NCI-H1694 (cell line): ENCODE measurements around the gene TUT4.

Experiments
- DNase-seq: peaks from one replicate; lab custom pipeline; 2025; lab: John Stamatoyannopoulos, UW

TUT4 gene

DNA sequence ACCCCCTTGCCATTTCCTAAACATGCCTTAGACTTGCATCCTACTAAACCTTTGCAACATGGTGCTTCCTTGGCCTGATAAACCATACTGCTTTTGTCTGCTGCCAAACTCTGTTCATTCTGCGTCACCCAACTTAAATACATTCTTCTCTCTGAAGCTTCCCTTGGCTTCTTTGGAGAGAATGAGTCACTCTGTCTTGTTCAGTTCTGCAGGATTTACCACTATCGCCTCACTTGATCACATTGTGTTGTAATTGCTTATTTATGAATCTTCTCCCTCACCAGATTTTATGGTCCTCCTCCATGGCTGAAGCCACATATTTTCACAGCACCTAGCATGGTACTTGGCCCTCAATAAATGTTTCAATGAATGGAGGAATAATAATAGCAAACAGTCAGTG lies 21.7 kb upstream of the TUT4 start:
- no peak for DNase-seq

- DNase-seq, result no peak
Observed at GRCh38 chr1:52572387-52572786, 19.5 kb upstream of the TUT4 start.

GRCh38 chr1:52571783-52572182 lies 18.9 kb upstream of the TUT4 start:
- no peak for DNase-seq

DNA sequence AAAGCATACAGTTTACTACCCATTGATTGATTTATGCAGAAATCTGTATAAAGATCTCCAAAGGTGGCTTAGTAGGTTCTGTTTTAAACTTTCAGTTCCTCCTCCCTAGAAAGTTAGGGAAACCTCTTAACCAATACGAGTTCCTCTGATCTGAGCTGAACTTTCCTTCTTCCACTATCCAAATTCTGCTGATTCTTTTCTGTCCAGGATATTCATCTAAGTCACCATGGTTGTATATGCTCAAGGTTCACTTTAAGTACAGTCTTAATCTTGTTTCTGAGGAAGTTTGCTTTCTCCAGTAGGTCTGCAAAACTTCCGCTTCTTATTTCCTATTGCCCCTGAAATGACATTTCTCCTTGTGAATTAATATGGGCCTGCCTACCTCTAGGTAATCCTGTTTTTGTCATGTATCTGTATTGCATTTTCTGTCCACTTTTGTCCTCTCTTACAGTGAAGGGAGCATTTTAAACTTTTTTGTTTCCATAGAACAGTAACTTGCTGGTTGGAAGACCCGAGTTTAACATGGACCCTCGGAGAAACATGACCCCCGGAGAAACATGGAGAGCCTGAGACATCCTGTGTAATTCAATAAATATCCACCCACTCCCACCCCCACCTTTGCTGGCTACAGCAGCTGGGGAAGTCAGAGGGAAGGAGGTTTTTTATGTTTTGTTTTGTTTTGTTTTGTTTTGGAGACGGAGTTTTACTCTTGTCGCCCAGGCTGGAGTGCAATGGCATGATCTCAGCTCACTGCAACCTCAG lies 16.7 kb upstream of the TUT4 start:
- no peak for DNase-seq

DNA sequence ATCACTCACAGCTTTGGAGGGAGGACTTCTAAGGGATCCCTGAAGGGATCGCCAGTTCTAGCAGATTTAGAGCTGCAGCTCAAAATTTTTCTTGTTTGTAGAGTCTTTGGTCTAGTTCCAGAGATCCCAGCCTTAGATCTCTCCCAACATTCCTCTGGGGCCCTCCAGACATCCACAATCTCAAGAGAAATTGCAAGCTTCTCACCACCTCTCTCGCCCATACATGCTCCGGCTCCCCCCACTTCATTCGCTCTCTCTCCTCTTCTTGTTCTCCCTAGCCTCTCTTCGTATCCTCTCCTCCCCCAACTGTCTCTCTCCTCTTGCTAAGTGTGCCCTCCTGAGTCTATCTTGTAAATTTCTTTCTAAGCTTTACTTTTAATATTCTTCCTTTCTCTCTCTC lies 15.1 kb upstream of the TUT4 start:
- no peak for DNase-seq

DNA sequence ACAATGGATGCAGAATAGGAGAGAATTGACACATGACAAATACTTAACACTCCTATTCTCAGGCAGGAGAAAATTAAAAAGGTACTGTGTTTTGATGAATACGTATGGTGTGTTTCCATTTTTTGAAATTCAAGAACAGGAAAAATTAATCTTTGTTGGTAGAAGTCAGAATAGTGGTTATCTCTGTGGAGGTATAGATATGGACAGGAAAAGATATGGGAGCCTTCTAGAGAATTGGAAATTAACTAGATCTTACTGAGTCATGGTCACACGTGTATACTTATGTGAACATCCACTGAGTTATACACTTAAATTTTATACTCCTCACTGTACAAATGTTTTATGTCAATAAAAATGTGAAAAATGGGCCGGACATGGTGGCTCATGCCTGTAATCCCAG lies 9.9 kb upstream of the TUT4 start:
- DNase-seq, result no peak

DNA sequence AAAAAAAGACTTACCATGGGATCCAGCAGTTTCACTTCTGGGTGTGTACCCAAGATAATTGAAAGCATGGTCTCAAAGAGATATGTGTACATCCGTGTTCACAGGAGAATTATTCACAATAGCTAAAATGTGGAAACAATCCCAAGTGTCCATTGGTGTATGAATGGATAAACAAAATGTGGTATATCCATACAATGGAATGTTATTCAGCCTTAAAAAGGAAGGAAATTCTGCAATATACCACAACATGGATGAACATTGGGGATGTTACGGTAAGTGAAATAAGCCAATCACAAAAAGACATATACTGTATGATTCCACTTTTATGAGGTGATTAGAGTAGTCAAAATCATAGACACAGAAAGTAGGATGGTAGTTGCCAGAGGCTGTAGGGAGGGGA lies 7.0 kb upstream of the TUT4 start:
- no peak for DNase-seq

DNA sequence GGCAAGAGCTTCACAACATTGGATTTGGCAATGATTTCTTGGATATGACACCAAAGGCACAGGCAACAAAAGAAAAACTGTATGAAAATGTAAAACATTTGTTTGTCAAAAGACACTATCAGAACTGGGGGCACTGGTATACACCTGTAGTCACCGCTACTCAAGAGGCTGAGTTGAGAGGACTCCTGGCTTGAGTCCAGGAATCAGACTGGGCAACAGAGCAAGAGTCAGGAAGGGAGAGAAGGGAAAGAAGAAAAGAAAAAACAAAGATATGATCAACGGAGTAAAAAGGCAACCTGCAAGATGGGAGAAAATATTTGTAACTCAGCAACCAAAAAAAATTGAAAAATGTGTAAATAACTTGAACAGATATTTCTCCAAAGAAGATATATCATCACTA lies 6.0 kb upstream of the TUT4 start:
- DNase-seq, result no peak

DNA sequence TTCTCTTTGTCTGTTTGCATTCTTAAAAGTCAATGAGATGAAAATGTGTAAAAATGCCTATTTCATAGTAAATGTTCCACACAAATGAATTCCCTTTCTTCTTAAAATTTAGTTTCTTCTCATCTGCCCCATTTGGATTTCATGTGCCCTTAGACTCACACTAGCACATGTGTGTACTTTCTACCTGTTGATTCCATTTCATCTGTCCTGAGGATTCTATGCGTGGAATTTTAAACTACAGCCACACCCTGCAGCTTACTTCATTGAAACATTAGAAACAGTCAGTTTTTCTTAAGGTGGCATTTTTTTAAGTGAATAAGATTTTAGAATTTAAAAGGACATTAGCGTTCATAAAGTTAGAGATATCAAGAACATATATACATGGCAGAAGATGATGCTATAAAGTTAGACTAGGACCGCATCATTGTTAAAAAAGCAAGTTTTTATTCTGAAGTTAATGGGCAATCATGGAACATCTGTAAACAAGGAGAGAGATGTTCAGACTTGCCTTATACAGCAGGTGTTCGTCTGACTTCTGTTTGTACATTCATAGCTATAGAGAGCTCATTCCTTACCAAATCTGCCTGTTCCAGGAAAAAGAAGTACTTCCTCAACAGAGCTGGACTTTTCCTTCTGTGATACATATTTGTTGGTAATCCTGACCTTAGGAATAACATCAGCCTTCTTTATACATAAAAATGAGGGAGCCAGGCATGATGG lies 3.9 kb upstream of the TUT4 start:
- DNase-seq, result no peak

GRCh38 chr1:52554756-52555155 lies 1.9 kb upstream of the TUT4 start:
- DNase-seq, result no peak

GRCh38 chr1:52554267-52554640 lies 1.4 kb upstream of the TUT4 start:
- no peak for DNase-seq

DNA sequence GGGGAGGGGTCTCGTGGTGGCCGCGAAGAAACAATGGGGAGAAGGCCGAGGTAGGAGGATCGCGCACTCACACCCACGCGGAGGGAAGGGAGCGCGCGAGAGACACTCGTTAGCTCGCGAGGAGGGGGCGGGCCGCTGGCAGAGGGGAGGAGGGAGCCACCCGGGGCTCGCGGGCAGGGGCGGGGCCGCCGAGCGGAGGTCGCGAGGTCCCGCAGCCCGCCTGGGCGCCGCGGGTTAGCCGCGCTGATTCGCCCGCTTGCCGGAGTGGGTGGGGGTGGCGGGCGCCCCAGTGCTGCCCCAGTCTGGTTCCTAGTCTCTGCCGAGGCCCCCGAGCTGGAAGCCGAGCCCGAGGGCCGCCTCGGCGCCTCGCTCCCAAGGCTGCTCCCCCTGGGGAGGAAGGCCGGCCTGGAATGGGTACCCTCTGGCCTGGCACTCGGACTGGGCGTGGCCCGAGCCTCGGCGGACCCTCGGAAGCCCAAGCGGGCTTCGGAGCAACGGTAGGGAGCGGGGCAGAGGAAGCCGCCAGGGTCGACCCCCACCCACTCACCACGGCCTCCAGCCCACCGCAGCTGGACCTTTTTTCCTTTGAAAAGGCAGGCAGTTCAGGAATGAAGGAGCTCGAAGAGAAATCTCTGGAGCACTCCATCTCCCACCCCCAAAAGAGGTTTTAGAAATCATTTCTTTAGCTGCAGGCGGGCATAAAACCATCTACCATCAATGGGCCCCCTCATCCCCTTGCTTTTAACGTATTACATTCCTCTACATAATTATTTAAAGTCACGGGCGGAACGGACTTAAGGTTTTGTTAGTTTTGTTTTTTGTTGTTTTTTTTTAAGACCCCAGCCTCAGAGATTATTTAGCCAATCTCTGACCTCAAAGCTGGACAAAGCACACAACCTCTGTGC lies 722 bp upstream of the TUT4 start:
- DNase-seq, result peak; percentile 88

- DNase-seq, result peak; percentile 16
Observed at GRCh38 chr1:52552236-52552504, 722 bp downstream of the TUT4 start.

GRCh38 chr1:52551507-52552235 lies 1.2 kb downstream of the TUT4 start:
- no peak for DNase-seq

DNA sequence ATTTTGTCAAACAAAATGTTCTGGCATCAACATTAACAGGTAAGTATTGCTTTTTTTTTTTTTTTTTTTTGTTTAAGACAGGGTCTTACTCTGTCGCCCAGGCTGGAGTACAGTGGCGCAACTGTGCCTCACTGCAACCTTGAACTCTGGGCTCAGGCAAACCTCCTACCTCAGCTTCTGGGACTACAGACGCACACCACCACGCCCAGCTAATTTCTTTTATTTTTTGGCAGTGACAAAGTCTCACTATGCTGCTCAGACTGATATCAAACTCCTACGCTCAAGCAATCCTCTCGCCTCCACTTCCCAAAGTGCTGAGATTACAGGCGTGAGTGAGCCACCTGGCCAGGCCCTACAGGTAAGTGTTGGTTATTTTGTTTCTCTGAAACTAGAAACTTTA lies 2.4 kb downstream of the TUT4 start:
- no peak for DNase-seq

GRCh38 chr1:52549267-52549666 lies 3.6 kb downstream of the TUT4 start:
- no peak for DNase-seq

DNA sequence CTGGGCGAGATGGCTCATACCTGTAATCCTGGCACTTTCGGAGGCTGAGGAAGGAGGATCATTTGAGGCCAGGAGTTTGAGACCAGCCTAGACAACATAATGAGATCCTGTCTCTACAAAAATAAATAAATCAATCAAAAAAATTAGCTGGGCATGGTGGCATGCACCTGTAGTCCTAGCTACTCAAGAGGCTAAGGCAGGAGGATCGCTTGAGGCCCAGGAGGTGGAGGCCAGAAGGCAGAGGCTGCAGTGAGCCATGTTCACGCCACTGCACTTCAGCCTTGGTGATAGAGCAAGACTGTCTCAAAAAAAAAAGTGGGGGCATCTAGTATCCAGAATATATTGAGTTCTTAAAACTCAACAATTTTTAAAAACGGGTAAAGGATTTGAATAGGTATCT lies 6.0 kb downstream of the TUT4 start:
- no peak for DNase-seq

GRCh38 chr1:52544665-52545525 lies 8.0 kb downstream of the TUT4 start:
- DNase-seq, result no peak

DNA sequence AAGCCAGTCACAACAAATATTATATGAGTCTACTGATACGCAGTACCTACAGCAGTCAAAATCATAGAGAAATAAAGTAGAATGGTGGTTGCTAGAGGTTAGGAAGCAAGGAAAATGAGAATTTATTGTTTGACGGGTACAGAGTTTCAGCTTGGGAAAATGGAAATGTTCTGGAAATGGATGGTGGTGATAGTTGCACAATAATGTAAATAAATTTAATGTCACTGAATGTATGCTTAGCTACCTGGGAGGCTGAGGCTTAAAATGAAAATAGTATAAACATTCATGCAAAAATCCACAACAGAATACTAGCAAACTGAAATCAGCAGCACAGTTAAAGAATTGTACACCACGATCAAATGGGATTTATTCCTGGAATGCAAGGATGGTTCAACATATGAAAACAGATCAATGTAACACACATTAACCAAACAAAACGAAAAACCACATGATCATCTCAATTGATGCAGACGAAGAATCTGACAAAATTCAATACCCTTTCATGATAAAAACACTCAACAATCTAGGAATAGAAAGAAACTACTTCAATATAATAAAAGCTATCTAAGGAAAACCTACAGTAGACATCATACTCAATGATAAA lies 10.7 kb downstream of the TUT4 start:
- no peak for DNase-seq

GRCh38 chr1:52534928-52535764 lies 17.7 kb downstream of the TUT4 start:
- DNase-seq, result no peak
